Measurements from ENCODE around the gene RBM15. TPM values are rescaled to one million over a fixed set of nuclear protein-coding genes. Genes with fewer than 3 reads are reported as not detected.
A peak's percentile ranks its signal among the peaks of the same experiment; 100 is the strongest.

Gene RBM15
- total RNA-seq, 1 experiment from 2014 or later, result 32.1 TPM

DNA sequence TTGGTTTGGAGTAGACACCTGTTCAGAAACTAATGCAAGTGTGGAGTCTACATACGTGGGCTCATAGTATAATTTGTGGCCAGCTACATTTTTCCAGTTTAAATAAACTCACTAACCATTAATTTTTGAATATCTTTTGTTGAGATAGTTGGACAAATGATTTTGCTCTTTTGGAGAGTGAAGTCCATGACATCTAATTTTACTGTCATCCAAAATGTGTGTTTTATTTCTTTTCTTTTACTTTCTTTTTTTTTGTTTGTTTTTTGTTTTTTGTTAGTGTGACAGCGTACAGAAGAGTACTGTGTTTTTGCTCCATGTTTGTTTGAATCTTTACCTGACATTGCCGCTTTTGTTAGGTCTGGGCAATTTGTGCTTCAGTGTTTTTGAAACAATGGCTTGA is 5.0 kb downstream of the RBM15 start:
- Histone ChIP-seq H3K9me3 (ENCODE audit: control insufficient read depth, insufficient read depth, low read depth, low read length) (no peaks in the 10 kb centered on the region), H3K27me3 (ENCODE audit: control insufficient read depth, insufficient read depth, low read length) (no peaks in the 10 kb centered on the region), H3K27ac (ENCODE audit: low read length) (no peak overlapping the region), H3K4me1 (ENCODE audit: control insufficient read depth, insufficient read depth, low read length) (peaks cover 43% of the 10 kb centered on the region; the same call in 1 of the 2 replicates), H3K36me3 (ENCODE audit: control insufficient read depth, insufficient read depth, low read length) (peaks cover 23% of the 10 kb centered on the region), H3K4me3 (ENCODE audit: low read depth in 2 of 2, low read length in 2 of 2) (peak overlapping the region; percentile 4 to 88; a peak in 2 of 4 replicates)
- TF ChIP-seq, protein P1, sequence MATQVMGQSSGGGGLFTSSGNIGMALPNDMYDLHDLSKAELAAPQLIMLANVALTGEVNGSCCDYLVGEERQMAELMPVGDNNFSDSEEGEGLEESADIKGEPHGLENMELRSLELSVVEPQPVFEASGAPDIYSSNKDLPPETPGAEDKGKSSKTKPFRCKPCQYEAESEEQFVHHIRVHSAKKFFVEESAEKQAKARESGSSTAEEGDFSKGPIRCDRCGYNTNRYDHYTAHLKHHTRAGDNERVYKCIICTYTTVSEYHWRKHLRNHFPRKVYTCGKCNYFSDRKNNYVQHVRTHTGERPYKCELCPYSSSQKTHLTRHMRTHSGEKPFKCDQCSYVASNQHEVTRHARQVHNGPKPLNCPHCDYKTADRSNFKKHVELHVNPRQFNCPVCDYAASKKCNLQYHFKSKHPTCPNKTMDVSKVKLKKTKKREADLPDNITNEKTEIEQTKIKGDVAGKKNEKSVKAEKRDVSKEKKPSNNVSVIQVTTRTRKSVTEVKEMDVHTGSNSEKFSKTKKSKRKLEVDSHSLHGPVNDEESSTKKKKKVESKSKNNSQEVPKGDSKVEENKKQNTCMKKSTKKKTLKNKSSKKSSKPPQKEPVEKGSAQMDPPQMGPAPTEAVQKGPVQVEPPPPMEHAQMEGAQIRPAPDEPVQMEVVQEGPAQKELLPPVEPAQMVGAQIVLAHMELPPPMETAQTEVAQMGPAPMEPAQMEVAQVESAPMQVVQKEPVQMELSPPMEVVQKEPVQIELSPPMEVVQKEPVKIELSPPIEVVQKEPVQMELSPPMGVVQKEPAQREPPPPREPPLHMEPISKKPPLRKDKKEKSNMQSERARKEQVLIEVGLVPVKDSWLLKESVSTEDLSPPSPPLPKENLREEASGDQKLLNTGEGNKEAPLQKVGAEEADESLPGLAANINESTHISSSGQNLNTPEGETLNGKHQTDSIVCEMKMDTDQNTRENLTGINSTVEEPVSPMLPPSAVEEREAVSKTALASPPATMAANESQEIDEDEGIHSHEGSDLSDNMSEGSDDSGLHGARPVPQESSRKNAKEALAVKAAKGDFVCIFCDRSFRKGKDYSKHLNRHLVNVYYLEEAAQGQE (IDR thresholded peaks at IDR 0.05; ENCODE audit: insufficient read depth in 1 of 2, low read depth in 2 of 2, low read length in 1 of 2), result no peak
- no peak for TF ChIP-seq POLR2AphosphoS5 (IDR thresholded peaks at IDR 0.05; ENCODE audit: low read depth, low read length)
- TF ChIP-seq, protein P2, sequence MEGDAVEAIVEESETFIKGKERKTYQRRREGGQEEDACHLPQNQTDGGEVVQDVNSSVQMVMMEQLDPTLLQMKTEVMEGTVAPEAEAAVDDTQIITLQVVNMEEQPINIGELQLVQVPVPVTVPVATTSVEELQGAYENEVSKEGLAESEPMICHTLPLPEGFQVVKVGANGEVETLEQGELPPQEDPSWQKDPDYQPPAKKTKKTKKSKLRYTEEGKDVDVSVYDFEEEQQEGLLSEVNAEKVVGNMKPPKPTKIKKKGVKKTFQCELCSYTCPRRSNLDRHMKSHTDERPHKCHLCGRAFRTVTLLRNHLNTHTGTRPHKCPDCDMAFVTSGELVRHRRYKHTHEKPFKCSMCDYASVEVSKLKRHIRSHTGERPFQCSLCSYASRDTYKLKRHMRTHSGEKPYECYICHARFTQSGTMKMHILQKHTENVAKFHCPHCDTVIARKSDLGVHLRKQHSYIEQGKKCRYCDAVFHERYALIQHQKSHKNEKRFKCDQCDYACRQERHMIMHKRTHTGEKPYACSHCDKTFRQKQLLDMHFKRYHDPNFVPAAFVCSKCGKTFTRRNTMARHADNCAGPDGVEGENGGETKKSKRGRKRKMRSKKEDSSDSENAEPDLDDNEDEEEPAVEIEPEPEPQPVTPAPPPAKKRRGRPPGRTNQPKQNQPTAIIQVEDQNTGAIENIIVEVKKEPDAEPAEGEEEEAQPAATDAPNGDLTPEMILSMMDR (IDR thresholded peaks at IDR 0.05), result no peak
- no peak for TF ChIP-seq TCF7L2 (IDR thresholded peaks at IDR 0.05; ENCODE audit: low read depth, low read length)
- no peak for TF ChIP-seq SIN3A (IDR thresholded peaks at IDR 0.05; ENCODE audit: borderline replicate concordance, insufficient read depth, low read depth, low read length)
- in situ Hi-C loops (cut with HindIII; ENCODE audit: low pct_unique_long_range_greater_than_20kb, low sequenced_read_pairs) (no loop called here), intact Hi-C loops (cut with micrococcal nuclease; ENCODE audit: unreplicated experiment) (no loop called here)
- DNase-seq (ENCODE audit: low read depth, low spot score) (no peak), ATAC-seq (no peak)
- CTCF ChIA-PET, result no interaction called here
- POLR2A ChIA-PET, result no interaction called here
- BruUV-seq (replicated peaks), result no TSS peak

DNA sequence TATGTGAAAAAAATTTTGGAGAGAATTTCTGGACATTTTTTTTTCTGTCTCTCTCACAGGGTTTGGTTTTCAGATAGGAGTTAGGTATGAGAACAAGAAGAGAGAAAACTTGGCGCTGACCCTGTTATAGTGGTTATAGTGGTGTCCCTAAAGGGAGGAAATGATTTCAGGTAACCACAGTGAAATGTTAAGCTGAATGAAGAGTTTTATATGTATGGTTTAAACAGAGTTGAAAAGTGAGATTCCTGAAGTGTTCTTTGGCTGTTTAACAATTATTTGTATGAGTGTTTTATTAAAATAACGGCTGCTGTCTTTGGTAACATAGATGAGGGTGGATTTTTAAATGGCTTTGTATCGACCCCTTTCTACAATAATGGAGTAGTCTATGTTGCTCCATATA is 6.3 kb downstream of the RBM15 start:
- peaks cover 22% of the 10 kb centered on the region; the same call in 1 of the 2 replicates for H3K36me3 ChIP-seq (ENCODE audit: control insufficient read depth, insufficient read depth, low read length)
- CTCF ChIA-PET, result no interaction called here
- in situ Hi-C loops (cut with HindIII; ENCODE audit: low pct_unique_long_range_greater_than_20kb, low sequenced_read_pairs), result no loop called here

More for the DNA sequence above, 6.3 kb downstream of the RBM15 start:
- no TSS peak for BruUV-seq (replicated peaks)
- TF ChIP-seq, protein P2 (IDR thresholded peaks at IDR 0.05), result no peak
- TF ChIP-seq TCF7L2 (IDR thresholded peaks at IDR 0.05; ENCODE audit: low read depth, low read length) (no peak), SIN3A (IDR thresholded peaks at IDR 0.05; ENCODE audit: borderline replicate concordance, insufficient read depth, low read depth, low read length) (no peak)
- intact Hi-C loops (cut with micrococcal nuclease; ENCODE audit: unreplicated experiment), result no loop called here
- no peak for DNase-seq (ENCODE audit: low read depth, low spot score)
- Histone ChIP-seq H3K27me3 (ENCODE audit: control insufficient read depth, insufficient read depth, low read length) (no peaks in the 10 kb centered on the region), H3K27ac (ENCODE audit: low read length) (no peak overlapping the region), H3K4me3 (ENCODE audit: low read depth in 2 of 2, low read length in 2 of 2) (no peak overlapping the region), H3K4me1 (ENCODE audit: control insufficient read depth, insufficient read depth, low read length) (peaks cover 43% of the 10 kb centered on the region; the same call in 1 of the 2 replicates), H3K9me3 (ENCODE audit: control insufficient read depth, insufficient read depth, low read depth, low read length) (no peaks in the 10 kb centered on the region)
- no peak for ATAC-seq
- POLR2A ChIA-PET, result interaction anchor here (0.7 kb wide), 1 partner anchor 11 kb away, joined by 3 read pairs; no protein-coding TSS in a partner anchor
